IMR-90 (cell line): Measurements from ENCODE around the gene NEUROD1. TPM values are rescaled to one million over a fixed set of nuclear protein-coding genes. Genes with fewer than 3 reads are reported as not detected.

Experiments used
- ATAC-seq: fragments of 200-7000 bp; cut with Tn5 transposase; 2 replicates; pipeline ENCODE4 v1.9.1; 2020; ENCODE audit warnings: low read depth, mild to moderate bottlenecking, moderate library complexity
- BruUV-seq: library from RNA; stranded (reverse); fragments of 400-500 nt; replicated peaks from 2 replicates; lab custom pipeline; 2021; lab: Mats Ljungman, UMichigan
- CTCF ChIA-PET: fragments of 300-600 bp; formaldehyde crosslinking; extraction: SDS; loops from one replicate; lab custom pipeline; 2021; ENCODE audit warnings: antibody characterized with exemption; lab: Yijun Ruan, JAX
- POLR2A ChIA-PET: fragments of 300-600 bp; sonication (Branson Sonifier 250); formaldehyde crosslinking; loops from one replicate; lab custom pipeline; 2022; ENCODE audit warnings: antibody characterized with exemption; ENCODE audit not compliant: unreplicated experiment; lab: Charles Lee
- DNase-seq: peaks from one replicate; pipeline ENCODE4 v3.0.0; 2013
- H2AFZ ChIP-seq: replicated peaks from 2 replicates; pipeline ENCODE3; 2013; ENCODE audit warnings: low read length, mild to moderate bottlenecking; ENCODE audit not compliant: poor library complexity
- H2AK5ac ChIP-seq: 2 replicates; pipeline ENCODE4 v1.6.1; 2013; ENCODE audit warnings: low read depth, low read length, inconsistent platforms
- H2AK9ac ChIP-seq: replicated peaks from 2 replicates; pipeline ENCODE3; 2013; ENCODE audit warnings: mild to moderate bottlenecking, low read depth, low read length, moderate library complexity; ENCODE audit not compliant: poor library complexity
- H2BK120ac ChIP-seq: 2 replicates; pipeline ENCODE4 v1.6.1; 2013; ENCODE audit warnings: low read depth, low read length, inconsistent platforms
- H2BK15ac ChIP-seq: 3 replicates; pipeline ENCODE4 v1.6.1; 2013; ENCODE audit warnings: low read depth, low read length, inconsistent platforms
- H2BK20ac ChIP-seq: 2 replicates; pipeline ENCODE4 v1.6.1; 2013; ENCODE audit warnings: low read depth, mild to moderate bottlenecking, inconsistent platforms, low read length, moderate library complexity
- H2BK5ac ChIP-seq: 2 replicates; pipeline ENCODE4 v1.6.1; 2013; ENCODE audit warnings: mild to moderate bottlenecking, low read depth, low read length, inconsistent platforms; ENCODE audit not compliant: poor library complexity, severe bottlenecking
- H3K14ac ChIP-seq: replicated peaks from 2 replicates; pipeline ENCODE4 v1.6.1; 2013; ENCODE audit warnings: low read depth, low read length, inconsistent platforms
- H3K18ac ChIP-seq: 2 replicates; pipeline ENCODE4 v1.6.1; 2013; ENCODE audit warnings: low read depth, low read length, control low read depth
- H3K23ac ChIP-seq: 2 replicates; pipeline ENCODE4 v1.6.1; 2013; ENCODE audit warnings: low read depth, low read length, inconsistent platforms
- H3K27ac ChIP-seq: 2 replicates; pipeline ENCODE4 v1.5.1; 2013; ENCODE audit warnings: mild to moderate bottlenecking, control low read depth, low read length; ENCODE audit not compliant: insufficient read depth
- H3K27me3 ChIP-seq: 2 replicates; pipeline ENCODE4 v1.6.1; 2013; ENCODE audit warnings: low read length; ENCODE audit not compliant: control insufficient read depth, insufficient read depth
- H3K36me3 ChIP-seq: 2 replicates; pipeline ENCODE4 v1.6.1; 2013; ENCODE audit warnings: low read length, mixed read lengths; ENCODE audit not compliant: control insufficient read depth, insufficient read depth
- H3K4ac ChIP-seq: 2 replicates; pipeline ENCODE4 v1.6.1; 2013; ENCODE audit warnings: low read depth, low read length, inconsistent platforms
- H3K4me1 ChIP-seq: 2 replicates; pipeline ENCODE4 v1.6.1; 2013; ENCODE audit warnings: low read length, mixed read lengths; ENCODE audit not compliant: control insufficient read depth, insufficient read depth
- H3K4me2 ChIP-seq: 2 replicates; pipeline ENCODE4 v1.6.1; 2013; ENCODE audit warnings: low read depth, mild to moderate bottlenecking, control low read depth, low read length, moderate library complexity
- H3K4me3 ChIP-seq: 2 replicates; pipeline ENCODE4 v1.5.1; 2013; ENCODE audit warnings: low read depth, mild to moderate bottlenecking, control low read depth, low read length, moderate library complexity; ENCODE audit not compliant: insufficient read depth
- H3K56ac ChIP-seq: 2 replicates; pipeline ENCODE4 v1.6.1; 2013; ENCODE audit warnings: low read length, inconsistent platforms; ENCODE audit not compliant: insufficient read depth; ENCODE audit errors: extremely low read depth
- H3K79me1 ChIP-seq, 2 experiments: 2 replicates each; pipeline ENCODE4 v1.6.1; 2013; ENCODE audit warnings: low read length in 2 of 2, inconsistent platforms in 1 of 2, low read depth in 1 of 2
- H3K9ac ChIP-seq: 2 replicates; pipeline ENCODE4 v1.6.1; 2013; ENCODE audit warnings: low read depth, low read length, control low read depth
- H3K9me1 ChIP-seq: 2 replicates; pipeline ENCODE4 v1.6.1; 2013; ENCODE audit warnings: low read length, inconsistent platforms; ENCODE audit not compliant: insufficient read depth
- H3K9me3 ChIP-seq: 2 replicates; pipeline ENCODE4 v1.6.1; 2013; ENCODE audit warnings: low read length; ENCODE audit not compliant: control insufficient read depth, insufficient read depth
- H4K20me1 ChIP-seq: 2 replicates; pipeline ENCODE4 v1.6.1; 2013; ENCODE audit warnings: low read length, inconsistent platforms; ENCODE audit not compliant: insufficient read depth
- H4K5ac ChIP-seq: 2 replicates; pipeline ENCODE4 v1.6.1; 2013; ENCODE audit warnings: mild to moderate bottlenecking, low read depth, low read length, control low read depth
- H4K8ac ChIP-seq, 2 experiments: 2 replicates each; pipeline ENCODE4 v1.6.1; 2013; ENCODE audit warnings: low read depth in 2 of 2, low read length in 2 of 2, control low read depth in 1 of 2, inconsistent platforms in 1 of 2
- H4K91ac ChIP-seq: 2 replicates; pipeline ENCODE4 v1.6.1; 2013; ENCODE audit warnings: low read depth, low read length, inconsistent platforms; ENCODE audit not compliant: insufficient read depth
- CEBPB ChIP-seq: IDR thresholded peaks from 2 replicates; pipeline ENCODE4 v1.6.1; 2012; ENCODE audit warnings: low read depth, low read length, improper control_type of control experiment
- MAZ ChIP-seq: IDR thresholded peaks from 2 replicates; pipeline ENCODE4 v1.6.1; 2012; ENCODE audit warnings: low read depth, mild to moderate bottlenecking, low read length, improper control_type of control experiment, moderate library complexity, borderline replicate concordance
- POLR2A ChIP-seq: IDR thresholded peaks from 2 replicates; pipeline ENCODE4 v1.6.1; 2012; ENCODE audit warnings: mild to moderate bottlenecking, low read depth, low read length
- RFX5 ChIP-seq: IDR thresholded peaks from 2 replicates; pipeline ENCODE4 v1.8.0; 2012; ENCODE audit warnings: low read depth, mild to moderate bottlenecking, low read length, moderate library complexity
- SMC3 ChIP-seq: fragments of 150-350 bp; IDR thresholded peaks from 2 replicates; pipeline ENCODE4 v1.6.1; 2016; ENCODE audit warnings: low read depth, mild to moderate bottlenecking, antibody characterized with exemption, low read length, moderate library complexity
- WGBS, 2 experiments: methylation state at CpG; one replicate each; pipeline versions ENCODE4 v1.1.5 to v1.1.7; 2013; ENCODE audit warnings: missing lambda C conversion rate in 2 of 2; ENCODE audit not compliant: insufficient read length in 1 of 2; ENCODE audit errors: extremely low coverage in 2 of 2; 5-methylcytosine and 5-hydroxymethylcytosine counted together
- dilution Hi-C: fragments of 300-500 bp; cut with HindIII; formaldehyde crosslinking; loops from one replicate; pipeline ENCODE4 v1.14.3; 2018; ENCODE audit warnings: low sequenced_read_pairs; ENCODE audit not compliant: unreplicated experiment
- in situ Hi-C: fragments of 300-500 bp; cut with MboI; formaldehyde crosslinking; loops from 3 replicates; pipeline ENCODE4 v1.14.3; 2019; ENCODE audit warnings: low sequenced_read_pairs, inconsistent platforms, mixed read lengths
- intact Hi-C: fragments of 100-400 bp; cut with micrococcal nuclease; formaldehyde crosslinking; loops from 2 replicates; pipeline ENCODE4 v1.10.0; 2022
- polyA plus RNA-seq, 3 experiments: library from polyadenylated mRNA; depleted of rRNA; stranded (reverse); fragments of >200 nt; gene quantifications; 2 replicates each; pipeline ENCODE4 v1.2.3, GENCODE V29; 2012; ENCODE audit warnings: low replicate concordance in 1 of 3
- total RNA-seq: library from RNA; depleted of rRNA; stranded (reverse); fragments of >200 nt; gene quantifications from 2 replicates; pipeline ENCODE4 v1.2.3, GENCODE V29; 2012
- TF ChIP-seq, protein P1 (sequence below): fragments of 150-350 bp; IDR thresholded peaks from 2 replicates; pipeline ENCODE4 v1.6.1; 2016; ENCODE audit warnings: low read depth, mild to moderate bottlenecking, low read length, moderate library complexity, borderline replicate concordance

Gene NEUROD1
- total and polyA plus RNA-seq, 2 of the 4 experiments (the other 2 are of a cell fraction) = not detected

DNA sequence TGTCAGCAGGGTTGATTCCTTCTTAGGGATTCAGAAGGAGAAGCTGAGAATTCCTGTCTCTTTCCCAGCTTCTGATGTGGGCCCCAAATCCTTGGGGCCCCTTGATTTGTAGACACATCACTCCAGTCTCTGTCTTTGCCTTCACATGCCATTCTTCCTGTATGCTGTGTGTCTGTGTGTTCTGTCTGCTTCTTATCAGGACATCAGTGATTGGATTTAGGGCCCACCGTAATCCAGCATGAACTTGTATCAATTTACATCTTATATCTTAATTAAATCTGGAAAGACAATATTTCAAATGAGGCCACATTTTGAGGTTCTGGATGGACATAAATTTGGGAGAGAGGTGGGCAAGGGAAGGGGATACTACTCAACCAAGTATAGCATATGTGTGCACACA is 9.7 kb downstream of the NEUROD1 start:
- Histone ChIP-seq H2AK5ac (no peak overlapping the region), H3K27ac (no peak overlapping the region), H2AK9ac (no peak overlapping the region), H3K4me1 (no peaks in the 10 kb centered on the region), H2BK20ac (no peak overlapping the region), H3K9me1 (no peaks in the 10 kb centered on the region), H2BK5ac (no peak overlapping the region), H3K9me3 (no peaks in the 10 kb centered on the region), H2BK120ac (no peak overlapping the region), H3K14ac (no peak overlapping the region), H4K8ac (no peak overlapping the region), H3K4ac (no peak overlapping the region), H3K36me3 (no peaks in the 10 kb centered on the region), H4K20me1 (no peaks in the 10 kb centered on the region), H3K27me3 (peaks cover 3% of the 10 kb centered on the region; the same call in 1 of the 2 replicates), H3K23ac (no peak overlapping the region), H4K91ac (no peak overlapping the region), H2AFZ (no peak overlapping the region), H3K79me1 (no peaks in the 10 kb centered on the region), H3K9ac (no peak overlapping the region), H3K56ac (no peak overlapping the region), H2BK15ac (no peak overlapping the region), H3K4me3 (no peak overlapping the region), H3K18ac (no peak overlapping the region), H3K4me2 (no peak overlapping the region), H4K5ac (no peak overlapping the region)
- no CpG with 5 or more reads among the region's 1 CpG for WGBS, 2 experiments
- TF ChIP-seq RFX5 = no peak
- TF ChIP-seq CEBPB = no peak
- TF ChIP-seq POLR2A = no peak
- no peak for TF ChIP-seq SMC3
- TF ChIP-seq, protein P1, sequence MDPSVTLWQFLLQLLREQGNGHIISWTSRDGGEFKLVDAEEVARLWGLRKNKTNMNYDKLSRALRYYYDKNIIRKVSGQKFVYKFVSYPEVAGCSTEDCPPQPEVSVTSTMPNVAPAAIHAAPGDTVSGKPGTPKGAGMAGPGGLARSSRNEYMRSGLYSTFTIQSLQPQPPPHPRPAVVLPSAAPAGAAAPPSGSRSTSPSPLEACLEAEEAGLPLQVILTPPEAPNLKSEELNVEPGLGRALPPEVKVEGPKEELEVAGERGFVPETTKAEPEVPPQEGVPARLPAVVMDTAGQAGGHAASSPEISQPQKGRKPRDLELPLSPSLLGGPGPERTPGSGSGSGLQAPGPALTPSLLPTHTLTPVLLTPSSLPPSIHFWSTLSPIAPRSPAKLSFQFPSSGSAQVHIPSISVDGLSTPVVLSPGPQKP = no peak
- TF ChIP-seq MAZ = no peak
- dilution Hi-C loops (no loop called here), in situ Hi-C loops (no loop called here), intact Hi-C loops (no loop called here)
- ATAC-seq = no peak
- CTCF ChIA-PET = no interaction called here
- no TSS peak for BruUV-seq
- no peak for DNase-seq
- POLR2A ChIA-PET = no interaction called here
